OCI-LY3 (cell line): ENCODE results near the gene PYY.

Experiments used
- EZH2phosphoT487 ChIP-seq: fragments of 200-600 bp; shearing (Covaris generic); IDR thresholded peaks from 2 replicates; pipeline ENCODE4 v1.6.1; 2018; ENCODE audit warnings: antibody characterized with exemption, mixed run types, low read depth
- TF ChIP-seq, protein P1 (sequence below): fragments of 200-600, 300-600 bp; sonication (generic); IDR thresholded peaks from 2 replicates; pipeline ENCODE4 v1.5.1; 2014; ENCODE audit warnings: antibody characterized with exemption, low read length, low read depth

DNA sequence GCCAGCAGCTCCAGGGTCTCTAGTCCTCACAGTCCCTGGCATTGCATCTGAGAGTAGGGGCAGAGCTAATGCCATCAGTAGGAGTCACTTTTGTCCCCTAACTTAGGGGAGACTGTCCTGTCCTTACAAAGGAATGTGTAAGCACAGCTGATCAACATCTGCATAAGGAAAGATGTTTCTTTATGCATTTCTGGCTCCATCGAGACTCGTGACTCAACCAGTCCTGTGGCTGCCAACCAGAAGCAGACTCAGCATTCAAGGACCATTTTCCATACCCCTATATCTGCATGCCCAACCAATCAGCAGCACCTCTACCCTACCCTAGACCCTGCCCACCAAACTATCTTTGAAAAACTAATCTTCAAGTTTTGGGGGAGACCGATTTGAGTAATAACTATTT, 38.2 kb downstream of the PYY start:
- TF ChIP-seq, protein P1, sequence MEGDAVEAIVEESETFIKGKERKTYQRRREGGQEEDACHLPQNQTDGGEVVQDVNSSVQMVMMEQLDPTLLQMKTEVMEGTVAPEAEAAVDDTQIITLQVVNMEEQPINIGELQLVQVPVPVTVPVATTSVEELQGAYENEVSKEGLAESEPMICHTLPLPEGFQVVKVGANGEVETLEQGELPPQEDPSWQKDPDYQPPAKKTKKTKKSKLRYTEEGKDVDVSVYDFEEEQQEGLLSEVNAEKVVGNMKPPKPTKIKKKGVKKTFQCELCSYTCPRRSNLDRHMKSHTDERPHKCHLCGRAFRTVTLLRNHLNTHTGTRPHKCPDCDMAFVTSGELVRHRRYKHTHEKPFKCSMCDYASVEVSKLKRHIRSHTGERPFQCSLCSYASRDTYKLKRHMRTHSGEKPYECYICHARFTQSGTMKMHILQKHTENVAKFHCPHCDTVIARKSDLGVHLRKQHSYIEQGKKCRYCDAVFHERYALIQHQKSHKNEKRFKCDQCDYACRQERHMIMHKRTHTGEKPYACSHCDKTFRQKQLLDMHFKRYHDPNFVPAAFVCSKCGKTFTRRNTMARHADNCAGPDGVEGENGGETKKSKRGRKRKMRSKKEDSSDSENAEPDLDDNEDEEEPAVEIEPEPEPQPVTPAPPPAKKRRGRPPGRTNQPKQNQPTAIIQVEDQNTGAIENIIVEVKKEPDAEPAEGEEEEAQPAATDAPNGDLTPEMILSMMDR: no peak
- TF ChIP-seq EZH2phosphoT487: no peak
